ENCODE measurements around the gene FARSB.

- TF ChIP-seq CTCF (IDR thresholded peaks at IDR 0.05) (no peak), POLR2A (IDR thresholded peaks at IDR 0.05) (no peak)
Observed at GRCh38 chr2:222703886-222704285, 48.0 kb upstream of the FARSB start.

Measured in thyroid gland (tissue), 4 donors.